Thoracic aorta (tissue), 2 donors: ENCODE data around the gene GOLPH3. TPM values are rescaled to one million over a fixed set of nuclear protein-coding genes. Genes with fewer than 3 reads are reported as not detected.

Experiments used
- ATAC-seq: fragments of 150-250 bp; one replicate; pipeline ENCODE4 v1.8.0; 2017; ENCODE audit warnings: low read depth; ENCODE audit not compliant: insufficient number of reproducible peaks, low FRiP score
- DNase-seq: peaks from one replicate; pipeline ENCODE4 v3.0.0-alpha.2; 2020; ENCODE audit warnings: low spot score
- H3K27ac ChIP-seq, 2 donors: fragments of 200-600 bp; sonication (generic); 1 replicate in 1 of 2; 2 replicates in 1 of 2; pipeline ENCODE4 v1.5.1; 2016; ENCODE audit warnings: mild to moderate bottlenecking in 2 of 2, moderate library complexity in 2 of 2
- H3K27me3 ChIP-seq: fragments of 200-600 bp; sonication (generic); replicated peaks from 2 replicates; pipeline ENCODE4 v1.6.0; 2016; ENCODE audit warnings: mild to moderate bottlenecking; ENCODE audit not compliant: insufficient read depth
- H3K36me3 ChIP-seq: fragments of 200-600 bp; sonication (generic); one replicate; pipeline ENCODE4 v1.5.1; 2016
- H3K4me1 ChIP-seq, 2 donors: fragments of 200-600 bp; sonication (generic); 1 replicate in 1 of 2; 2 replicates in 1 of 2; pipeline versions ENCODE4 v1.5.1 to v1.6.0; 2016; ENCODE audit warnings: low read depth in 2 of 2, mild to moderate bottlenecking in 1 of 2; ENCODE audit not compliant: control insufficient read depth in 1 of 2
- H3K4me3 ChIP-seq: fragments of 200-600 bp; sonication (generic); 2 replicates; pipeline ENCODE4 v1.5.1; 2016; ENCODE audit warnings: mild to moderate bottlenecking
- H3K9me3 ChIP-seq: fragments of 200-600 bp; sonication (generic); 2 replicates; pipeline ENCODE4 v1.5.1; 2016
- CTCF ChIP-seq: fragments of 200-600 bp; sonication (generic); IDR thresholded peaks from one replicate; pipeline ENCODE4 v1.5.1; 2019; ENCODE audit warnings: antibody characterized with exemption
- total RNA-seq, 2 donors: library from RNA; depleted of rRNA; stranded (reverse); fragments of >200 nt; gene quantifications; one replicate each; pipeline versions ENCODE4 v1.1.0 to v1.2.3, GENCODE V29; 2016

The GOLPH3 gene
- total RNA-seq, 2 donors from 2014 or later: 71.8 to 113 TPM

GRCh38 chr5:32116574-32117313 is 57.4 kb downstream of the GOLPH3 start:
- H3K27ac ChIP-seq: no peak overlapping the region
- peaks cover 3 to 5% of the 10 kb centered on the region in 2 donors for H3K4me1 ChIP-seq
- no peak overlapping the region for H3K4me3 ChIP-seq
- no peaks in the 10 kb centered on the region for H3K9me3 ChIP-seq
- peaks cover 11% of the 10 kb centered on the region for H3K36me3 ChIP-seq
- H3K27me3 ChIP-seq: no peaks in the 10 kb centered on the region
- no peak for TF ChIP-seq CTCF
- DNase-seq (no peak), ATAC-seq (no peak)

- TF ChIP-seq CTCF: no peak
- Histone ChIP-seq H3K36me3 (peaks cover 16% of the 10 kb centered on the region), H3K4me3 (no peak overlapping the region), H3K9me3 (no peaks in the 10 kb centered on the region), H3K27ac (no peak overlapping the region), H3K27me3 (no peaks in the 10 kb centered on the region), H3K4me1 (peaks cover 3 to 5% of the 10 kb centered on the region in 2 donors)
- DNase-seq (no peak), ATAC-seq (no peak)
Measured at GRCh38 chr5:32115985-32116384, 58.1 kb downstream of the GOLPH3 start.

GRCh38 chr5:32110111-32110696 is 63.9 kb downstream of the GOLPH3 start:
- TF ChIP-seq CTCF: no peak
- Histone ChIP-seq H3K27ac (no peak overlapping the region), H3K4me3 (no peak overlapping the region), H3K36me3 (peaks cover 31% of the 10 kb centered on the region), H3K9me3 (no peaks in the 10 kb centered on the region), H3K27me3 (no peaks in the 10 kb centered on the region), H3K4me1 (no peaks in the 10 kb centered on the region)
- no peak for DNase-seq
- ATAC-seq: no peak

GRCh38 chr5:32109236-32109635 is 64.9 kb downstream of the GOLPH3 start:
- Histone ChIP-seq H3K4me1 (no peaks in the 10 kb centered on the region), H3K4me3 (no peak overlapping the region), H3K9me3 (no peaks in the 10 kb centered on the region), H3K27me3 (no peaks in the 10 kb centered on the region), H3K27ac (no peak overlapping the region), H3K36me3 (peaks cover 31% of the 10 kb centered on the region)
- TF ChIP-seq CTCF: no peak
- DNase-seq: no peak
- ATAC-seq: peak; percentile 48

GRCh38 chr5:32108167-32108566 is 66.0 kb downstream of the GOLPH3 start:
- no peak for DNase-seq
- Histone ChIP-seq H3K4me1 (no peaks in the 10 kb centered on the region), H3K27ac (no peak overlapping the region), H3K36me3 (peaks cover 35% of the 10 kb centered on the region), H3K4me3 (no peak overlapping the region), H3K9me3 (no peaks in the 10 kb centered on the region), H3K27me3 (no peaks in the 10 kb centered on the region)
- TF ChIP-seq CTCF: no peak
- no peak for ATAC-seq
